Measurements from ENCODE around the gene HOXA7.

GRCh38 chr7:27160546-27161213 is 4.2 kb upstream of the HOXA7 start:
- TF ChIP-seq EZH2 (IDR thresholded peaks at IDR 0.05; ENCODE audit: insufficient read depth, poor library complexity, severe bottlenecking) = no peak
- no peak for TF ChIP-seq EZH2phosphoT487 (IDR thresholded peaks at IDR 0.05; ENCODE audit: insufficient read depth, low read depth)
